Adrenal gland (tissue), 5 donors: ENCODE data around the gene ITGA3.

Source experiments
- POLR2A ChIP-seq, 2 donors: fragments of 450-650 bp; IDR thresholded peaks; one replicate each; pipeline ENCODE4 v1.6.1; 2017; ENCODE audit warnings: antibody characterized with exemption in 2 of 2, mild to moderate bottlenecking in 2 of 2, moderate library complexity in 1 of 2
- TF ChIP-seq, protein P1 (sequence below), 6 experiments: fragments of 450-650 bp in 4 of 6; fragments of 200-600 bp in 2 of 6; sonication (generic) in 1 of 6; IDR thresholded peaks; 1 replicate in 5 of 6; 2 replicates in 1 of 6; pipeline versions ENCODE4 v1.5.1 to v1.8.0; 2016 to 2021; ENCODE audit warnings: antibody characterized with exemption in 6 of 6, mild to moderate bottlenecking in 2 of 6, moderate library complexity in 1 of 6
- donor health status: DM: no; HTN: no; CAD: no.

DNA sequence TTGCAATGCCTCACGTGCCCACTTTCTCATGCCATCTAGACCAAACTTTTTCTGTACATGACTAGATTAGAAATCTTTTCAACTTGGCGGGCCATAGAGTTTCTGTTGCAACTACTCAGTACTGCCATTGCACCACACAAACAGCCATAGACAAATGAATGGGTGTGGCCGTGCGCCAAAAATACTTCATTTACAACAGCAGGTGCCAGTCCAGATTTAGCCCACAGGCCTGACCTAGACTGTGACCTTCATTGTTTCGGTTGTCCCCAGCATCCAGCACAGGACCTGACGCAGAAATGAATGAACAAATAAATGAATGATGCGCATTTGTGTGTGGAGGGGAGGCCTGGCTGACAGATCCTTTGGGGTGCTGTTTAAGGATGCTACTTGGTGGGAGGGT is 24.9 kb downstream of the ITGA3 start:
- TF ChIP-seq, protein P1, sequence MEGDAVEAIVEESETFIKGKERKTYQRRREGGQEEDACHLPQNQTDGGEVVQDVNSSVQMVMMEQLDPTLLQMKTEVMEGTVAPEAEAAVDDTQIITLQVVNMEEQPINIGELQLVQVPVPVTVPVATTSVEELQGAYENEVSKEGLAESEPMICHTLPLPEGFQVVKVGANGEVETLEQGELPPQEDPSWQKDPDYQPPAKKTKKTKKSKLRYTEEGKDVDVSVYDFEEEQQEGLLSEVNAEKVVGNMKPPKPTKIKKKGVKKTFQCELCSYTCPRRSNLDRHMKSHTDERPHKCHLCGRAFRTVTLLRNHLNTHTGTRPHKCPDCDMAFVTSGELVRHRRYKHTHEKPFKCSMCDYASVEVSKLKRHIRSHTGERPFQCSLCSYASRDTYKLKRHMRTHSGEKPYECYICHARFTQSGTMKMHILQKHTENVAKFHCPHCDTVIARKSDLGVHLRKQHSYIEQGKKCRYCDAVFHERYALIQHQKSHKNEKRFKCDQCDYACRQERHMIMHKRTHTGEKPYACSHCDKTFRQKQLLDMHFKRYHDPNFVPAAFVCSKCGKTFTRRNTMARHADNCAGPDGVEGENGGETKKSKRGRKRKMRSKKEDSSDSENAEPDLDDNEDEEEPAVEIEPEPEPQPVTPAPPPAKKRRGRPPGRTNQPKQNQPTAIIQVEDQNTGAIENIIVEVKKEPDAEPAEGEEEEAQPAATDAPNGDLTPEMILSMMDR (IDR thresholded peaks at IDR 0.05), result no peak
- no peak for TF ChIP-seq POLR2A (IDR thresholded peaks at IDR 0.05)
